ENCODE measurements around the gene TMEM151B.
A peak's percentile ranks its signal among the peaks of the same experiment; 100 is the strongest.

Gene TMEM151B

DNA sequence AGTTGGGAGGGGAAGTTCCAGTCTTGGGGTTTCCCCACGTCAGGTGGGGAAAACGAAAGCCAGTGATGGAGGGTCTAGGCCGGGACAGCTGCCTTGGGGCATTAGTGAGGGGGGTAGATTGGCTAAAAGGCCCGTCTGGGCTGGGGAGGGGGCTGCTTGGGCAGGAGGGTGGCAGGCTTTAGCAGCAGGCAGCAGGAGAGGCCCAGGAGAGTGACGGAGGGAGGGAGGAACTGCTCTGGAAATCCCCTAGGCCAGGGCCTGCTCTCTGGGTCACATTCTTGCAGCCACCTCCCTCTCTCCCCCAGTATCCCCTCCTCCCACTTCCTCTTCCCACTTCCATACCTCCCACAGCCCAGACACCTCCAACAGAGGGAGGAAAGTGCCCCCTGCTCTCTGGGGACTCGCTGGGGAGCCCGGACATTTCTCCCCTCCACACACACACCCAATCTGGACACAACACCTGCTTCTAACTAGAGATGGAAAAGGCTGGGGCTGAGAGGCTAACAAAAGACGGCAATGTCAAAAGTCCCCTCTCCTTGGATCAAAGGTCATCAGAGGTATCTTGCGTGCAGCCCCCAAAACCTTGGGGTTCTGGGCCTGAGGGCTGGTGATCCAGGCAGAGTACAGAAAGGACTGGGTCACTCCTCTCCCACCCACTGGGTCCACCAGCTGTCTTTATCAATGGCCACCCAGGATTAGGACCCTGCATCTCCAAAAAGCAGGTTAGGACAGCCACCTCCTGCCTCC, 6.7 kb upstream of the TMEM151B start:
- peak; percentile 79 for DNase-seq (ENCODE audit: low read depth)
- H3K4me3 ChIP-seq (ENCODE audit: low read depth, low read length): peak overlapping the region; percentile 95
- TF ChIP-seq CTCF (IDR thresholded peaks at IDR 0.05; ENCODE audit: insufficient read depth, low read depth, low read length, missing control alignments): no peak

- H3K4me3 ChIP-seq (ENCODE audit: low read depth, low read length): peak overlapping the region; percentile 95
- no peak for TF ChIP-seq CTCF (IDR thresholded peaks at IDR 0.05; ENCODE audit: insufficient read depth, low read depth, low read length, missing control alignments)
- peak; percentile 85 for DNase-seq (ENCODE audit: low read depth)
Measured at GRCh38 chr6:44264154-44265006, 5.9 kb upstream of the TMEM151B start.

GRCh38 chr6:44265007-44265721, 5.1 kb upstream of the TMEM151B start, which contains the start of gene NFKBIE:
NFKBIE (minus strand) TSS chr6:44265551; CDS start chr6:44265346, 205 bp downstream.
- H3K4me3 ChIP-seq (ENCODE audit: low read depth, low read length): peak within 1 kb of the TSS; percentile 95
- DNase-seq (ENCODE audit: low read depth): peak; percentile 92
- peak; percentile 45 for TF ChIP-seq CTCF (IDR thresholded peaks at IDR 0.05; ENCODE audit: insufficient read depth, low read depth, low read length, missing control alignments)

DNA sequence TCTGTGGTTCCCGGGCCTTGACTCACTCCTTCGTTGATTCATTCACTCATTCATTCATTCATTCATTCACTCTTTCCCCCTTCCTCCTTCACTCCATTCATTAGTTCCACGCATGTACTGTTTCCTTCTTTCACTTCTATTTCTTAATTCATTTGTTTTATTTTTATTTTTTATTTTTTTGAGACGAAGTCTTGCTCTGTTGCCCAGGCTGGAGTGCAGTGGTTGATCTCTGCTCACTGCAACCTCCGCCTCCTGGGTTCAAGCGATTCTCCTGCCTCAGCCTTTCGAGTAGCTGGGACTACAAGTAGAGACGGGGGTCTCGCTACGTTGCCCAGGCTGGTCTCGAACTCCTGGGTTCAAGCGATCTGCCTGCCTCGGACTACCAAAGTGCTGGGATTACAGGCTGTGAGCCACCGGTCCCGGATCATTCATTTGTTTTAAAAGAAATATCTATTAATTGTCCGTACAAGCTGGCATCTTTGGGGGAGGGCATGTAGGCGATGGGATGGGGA, 4.5 kb upstream of the TMEM151B start:
- H3K4me3 ChIP-seq (ENCODE audit: low read depth, low read length): peak overlapping the region; percentile 36
- no peak for DNase-seq (ENCODE audit: low read depth)
- no peak for TF ChIP-seq CTCF (IDR thresholded peaks at IDR 0.05; ENCODE audit: insufficient read depth, low read depth, low read length, missing control alignments)

- no peak for TF ChIP-seq CTCF (IDR thresholded peaks at IDR 0.05; ENCODE audit: insufficient read depth, low read depth, low read length, missing control alignments)
- peak overlapping the region; percentile 36 for H3K4me3 ChIP-seq (ENCODE audit: low read depth, low read length)
- peak; percentile 82 for DNase-seq (ENCODE audit: low read depth)
Measured at GRCh38 chr6:44266347-44266746, 3.9 kb upstream of the TMEM151B start.

GRCh38 chr6:44267252-44267651, 3.0 kb upstream of the TMEM151B start:
- no peak for TF ChIP-seq CTCF (IDR thresholded peaks at IDR 0.05; ENCODE audit: insufficient read depth, low read depth, low read length, missing control alignments)
- H3K4me3 ChIP-seq (ENCODE audit: low read depth, low read length): no peak overlapping the region
- no peak for DNase-seq (ENCODE audit: low read depth)
